ENCODE data around the gene VSTM4.

The VSTM4 gene

GRCh38 chr10:49141541-49142332 lies 26.4 kb upstream of the VSTM4 start:
- no peak for DNase-seq

GRCh38 chr10:49140304-49141177 lies 25.2 kb upstream of the VSTM4 start:
- DNase-seq: no peak

GRCh38 chr10:49139846-49140195 lies 24.5 kb upstream of the VSTM4 start:
- no peak for DNase-seq

- DNase-seq: no peak
Measured at GRCh38 chr10:49139028-49139845, 23.9 kb upstream of the VSTM4 start.

GRCh38 chr10:49138361-49138891 lies 23.1 kb upstream of the VSTM4 start:
- no peak for DNase-seq

GRCh38 chr10:49136525-49136924 lies 21.2 kb upstream of the VSTM4 start:
- no peak for DNase-seq

- no peak for DNase-seq
Measured at GRCh38 chr10:49135575-49136313, 20.4 kb upstream of the VSTM4 start.

- no peak for DNase-seq
Measured at GRCh38 chr10:49134327-49134726, 19.0 kb upstream of the VSTM4 start.

- no peak for DNase-seq
Measured at GRCh38 chr10:49133706-49134248, 18.5 kb upstream of the VSTM4 start, which contains the start of gene FAM170B. Gene FAM170B, minus strand, starts transcription at chr10:49134021. Its CDS starts 103 bp downstream, at chr10:49133918.

- DNase-seq: no peak
Measured at GRCh38 chr10:49132362-49132737, 17.0 kb upstream of the VSTM4 start.

- DNase-seq: no peak
Measured at GRCh38 chr10:49131507-49132361, 16.4 kb upstream of the VSTM4 start.

- no peak for DNase-seq
Measured at GRCh38 chr10:49129376-49129775, 14.1 kb upstream of the VSTM4 start.

- no peak for DNase-seq
Measured at GRCh38 chr10:49128854-49129253, 13.5 kb upstream of the VSTM4 start.

- DNase-seq: no peak
Measured at GRCh38 chr10:49123981-49124950, 8.9 kb upstream of the VSTM4 start.

- DNase-seq: no peak
Measured at GRCh38 chr10:49120911-49121310, 5.6 kb upstream of the VSTM4 start.

GRCh38 chr10:49119746-49120145 lies 4.4 kb upstream of the VSTM4 start:
- no peak for DNase-seq

- no peak for DNase-seq
Measured at GRCh38 chr10:49118430-49119074, 3.2 kb upstream of the VSTM4 start.

GRCh38 chr10:49117376-49118070 lies 2.2 kb upstream of the VSTM4 start:
- DNase-seq: no peak

Data from hippocampal formation (tissue), 2 donors.